Left renal cortex interstitium (tissue), 4 donors: Measurements from ENCODE around the gene VPS52. TPM values are rescaled to one million over a fixed set of nuclear protein-coding genes. Genes with fewer than 3 reads are reported as not detected.
"Not testable (repeated sequence)": the region's sequence is repeated elsewhere in the genome, so short reads cannot be mapped to it uniquely, and the experiment has no call there.

Source experiments
- DNase-seq, 4 donors: peaks; one replicate each; pipeline ENCODE4 v3.0.0-alpha.2; 2013; ENCODE audit warnings: low read depth in 4 of 4, low spot score in 2 of 4, missing footprints in 1 of 4
- polyA plus RNA-seq, 4 donors: library from polyadenylated mRNA; unstranded; fragments of 120-200 nt; gene quantifications; one replicate each; pipeline ENCODE4 v1.2.1, GENCODE V29; 2013; ENCODE audit not compliant: insufficient read length in 4 of 4

The VPS52 gene
- polyA plus RNA-seq, 4 donors = 59.5 to 98.7 (median 77.5) TPM

- DNase-seq = not testable (repeated sequence)
Measured at GRCh38 chr6:33285214-33285613, 13.5 kb upstream of the VPS52 start.

GRCh38 chr6:33280539-33280938, 8.9 kb upstream of the VPS52 start:
- DNase-seq = no peak

GRCh38 chr6:33279971-33280511, 8.4 kb upstream of the VPS52 start:
- DNase-seq = peak in 1 of 4 donors; percentile 12

- no peak for DNase-seq
Measured at GRCh38 chr6:33279257-33279695, 7.6 kb upstream of the VPS52 start.

- DNase-seq = no peak
Measured at GRCh38 chr6:33278810-33279209, 7.1 kb upstream of the VPS52 start.

GRCh38 chr6:33278392-33278741, 6.7 kb upstream of the VPS52 start:
- no peak for DNase-seq

- DNase-seq = no peak
Measured at GRCh38 chr6:33277663-33278391, 6.2 kb upstream of the VPS52 start.

GRCh38 chr6:33276864-33277662, 5.4 kb upstream of the VPS52 start, which contains the start of gene B3GALT4:
B3GALT4 (plus strand) TSS chr6:33277123; CDS start chr6:33277420, 297 bp downstream.
- peak in 1 of 4 donors; percentile 49 for DNase-seq

- no peak for DNase-seq
Measured at GRCh38 chr6:33276581-33276863, 4.8 kb upstream of the VPS52 start.

GRCh38 chr6:33275795-33276580, 4.3 kb upstream of the VPS52 start:
- not testable (repeated sequence) for DNase-seq

GRCh38 chr6:33273924-33274902, 2.5 kb upstream of the VPS52 start:
- no peak for DNase-seq

- DNase-seq = no peak
Measured at GRCh38 chr6:33273129-33273923, 1.6 kb upstream of the VPS52 start.

GRCh38 chr6:33272275-33273128, 826 bp upstream of the VPS52 start:
- DNase-seq = no peak

GRCh38 chr6:33271117-33271467, 584 bp downstream of the VPS52 start:
- DNase-seq = peak in 1 of 4 donors; percentile 46

- DNase-seq = no peak
Measured at GRCh38 chr6:33264015-33264414, 7.7 kb downstream of the VPS52 start.

- DNase-seq = not testable (repeated sequence)
Measured at GRCh38 chr6:33262490-33262889, 9.2 kb downstream of the VPS52 start.

- DNase-seq = no peak
Measured at GRCh38 chr6:33259032-33259431, 12.6 kb downstream of the VPS52 start.

GRCh38 chr6:33254591-33254990, 17.1 kb downstream of the VPS52 start:
- DNase-seq = no peak
